Neural cell (in vitro differentiated cells): Measurements from ENCODE around the gene CBLIF.

Experiments
- CTCF ChIP-seq: fragments of 450-650 bp; IDR thresholded peaks from 2 replicates; pipeline ENCODE4 v1.5.1; 2014; ENCODE audit warnings: antibody characterized with exemption, mild to moderate bottlenecking, moderate library complexity; ENCODE audit not compliant: poor library complexity, severe bottlenecking
- EP300 ChIP-seq: fragments of 450-650 bp; conservative IDR thresholded peaks from 2 replicates; pipeline ENCODE4 v1.6.1; 2014; ENCODE audit warnings: antibody characterized with exemption, mild to moderate bottlenecking, moderate library complexity; ENCODE audit not compliant: poor library complexity, severe bottlenecking
- EZH2 ChIP-seq: fragments of 200-600, 300-800 bp; shearing (Covaris generic), sonication (generic); IDR thresholded peaks from 2 replicates; pipeline ENCODE4 v1.6.1; 2014; ENCODE audit warnings: antibody characterized with exemption, low read length, borderline replicate concordance, mild to moderate bottlenecking; ENCODE audit not compliant: insufficient read depth, poor library complexity, severe bottlenecking
- MXI1 ChIP-seq: fragments of 450-650 bp; conservative IDR thresholded peaks from 2 replicates; pipeline ENCODE4 v1.6.1; 2014; ENCODE audit warnings: antibody characterized with exemption, mild to moderate bottlenecking; ENCODE audit not compliant: poor library complexity, severe bottlenecking
- POLR2AphosphoS5 ChIP-seq: IDR thresholded peaks from 2 replicates; pipeline ENCODE4 v1.6.1; 2012
- RAD21 ChIP-seq: fragments of 450-650 bp; conservative IDR thresholded peaks from 2 replicates; pipeline ENCODE4 v1.6.1; 2014; ENCODE audit warnings: antibody characterized with exemption, mild to moderate bottlenecking, moderate library complexity
- SMC3 ChIP-seq: fragments of 450-650 bp; conservative IDR thresholded peaks from 2 replicates; pipeline ENCODE4 v1.6.1; 2014; ENCODE audit warnings: antibody characterized with exemption, mild to moderate bottlenecking, moderate library complexity; ENCODE audit not compliant: poor library complexity
- TAF1 ChIP-seq: IDR thresholded peaks from 2 replicates; pipeline ENCODE4 v1.6.1; 2012; ENCODE audit warnings: low read depth
- TF ChIP-seq, protein P1 (sequence below): IDR thresholded peaks from 2 replicates; pipeline ENCODE4 v1.6.1; 2012; ENCODE audit warnings: borderline replicate concordance

GRCh38 chr11:59846556-59846955 lies 1.3 kb upstream of the CBLIF start:
- TF ChIP-seq CTCF, result no peak
- TF ChIP-seq MXI1, result no peak
- TF ChIP-seq, protein P1, sequence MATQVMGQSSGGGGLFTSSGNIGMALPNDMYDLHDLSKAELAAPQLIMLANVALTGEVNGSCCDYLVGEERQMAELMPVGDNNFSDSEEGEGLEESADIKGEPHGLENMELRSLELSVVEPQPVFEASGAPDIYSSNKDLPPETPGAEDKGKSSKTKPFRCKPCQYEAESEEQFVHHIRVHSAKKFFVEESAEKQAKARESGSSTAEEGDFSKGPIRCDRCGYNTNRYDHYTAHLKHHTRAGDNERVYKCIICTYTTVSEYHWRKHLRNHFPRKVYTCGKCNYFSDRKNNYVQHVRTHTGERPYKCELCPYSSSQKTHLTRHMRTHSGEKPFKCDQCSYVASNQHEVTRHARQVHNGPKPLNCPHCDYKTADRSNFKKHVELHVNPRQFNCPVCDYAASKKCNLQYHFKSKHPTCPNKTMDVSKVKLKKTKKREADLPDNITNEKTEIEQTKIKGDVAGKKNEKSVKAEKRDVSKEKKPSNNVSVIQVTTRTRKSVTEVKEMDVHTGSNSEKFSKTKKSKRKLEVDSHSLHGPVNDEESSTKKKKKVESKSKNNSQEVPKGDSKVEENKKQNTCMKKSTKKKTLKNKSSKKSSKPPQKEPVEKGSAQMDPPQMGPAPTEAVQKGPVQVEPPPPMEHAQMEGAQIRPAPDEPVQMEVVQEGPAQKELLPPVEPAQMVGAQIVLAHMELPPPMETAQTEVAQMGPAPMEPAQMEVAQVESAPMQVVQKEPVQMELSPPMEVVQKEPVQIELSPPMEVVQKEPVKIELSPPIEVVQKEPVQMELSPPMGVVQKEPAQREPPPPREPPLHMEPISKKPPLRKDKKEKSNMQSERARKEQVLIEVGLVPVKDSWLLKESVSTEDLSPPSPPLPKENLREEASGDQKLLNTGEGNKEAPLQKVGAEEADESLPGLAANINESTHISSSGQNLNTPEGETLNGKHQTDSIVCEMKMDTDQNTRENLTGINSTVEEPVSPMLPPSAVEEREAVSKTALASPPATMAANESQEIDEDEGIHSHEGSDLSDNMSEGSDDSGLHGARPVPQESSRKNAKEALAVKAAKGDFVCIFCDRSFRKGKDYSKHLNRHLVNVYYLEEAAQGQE, result no peak
- TF ChIP-seq EZH2, result no peak
- TF ChIP-seq EP300, result no peak
- TF ChIP-seq RAD21, result no peak
- no peak for TF ChIP-seq SMC3
- TF ChIP-seq POLR2AphosphoS5, result no peak
- TF ChIP-seq TAF1, result no peak
